GM19025 (cell line): ENCODE results near the gene MGLL.

Source experiments
- ATAC-seq: cut with Tn5 transposase; IDR thresholded peaks from one replicate; pipeline ENCODE4 v1.9.1; 2021; ENCODE audit warnings: mild to moderate bottlenecking, low read depth, moderate library complexity; ENCODE audit not compliant: unreplicated experiment

Gene MGLL

GRCh38 chr3:127815001-127815400 is 7.3 kb downstream of the MGLL start:
- ATAC-seq = no peak

- ATAC-seq = no peak
These were observed 8.0 kb downstream of the MGLL start for GRCh38 chr3:127814325-127814781.

- no peak for ATAC-seq
These were observed 10.2 kb downstream of the MGLL start for GRCh38 chr3:127812151-127812550.

- ATAC-seq = no peak
These were observed 10.6 kb downstream of the MGLL start for GRCh38 chr3:127811717-127812116.

- ATAC-seq = no peak
These were observed 12.7 kb downstream of the MGLL start for GRCh38 chr3:127809611-127810010.

GRCh38 chr3:127809211-127809610 is 13.1 kb downstream of the MGLL start:
- no peak for ATAC-seq

GRCh38 chr3:127808197-127808596 is 14.1 kb downstream of the MGLL start:
- peak; percentile 67 for ATAC-seq

- ATAC-seq = no peak
These were observed 17.1 kb downstream of the MGLL start for GRCh38 chr3:127805026-127805753.

GRCh38 chr3:127804141-127804540 is 18.2 kb downstream of the MGLL start:
- ATAC-seq = no peak

- no peak for ATAC-seq
These were observed 18.7 kb downstream of the MGLL start for GRCh38 chr3:127803619-127804018.

GRCh38 chr3:127802606-127803005 is 19.7 kb downstream of the MGLL start:
- no peak for ATAC-seq

GRCh38 chr3:127801731-127802313 is 20.5 kb downstream of the MGLL start:
- ATAC-seq = no peak

- no peak for ATAC-seq
These were observed 21.8 kb downstream of the MGLL start for GRCh38 chr3:127800508-127800907.

- no peak for ATAC-seq
These were observed 22.7 kb downstream of the MGLL start for GRCh38 chr3:127799476-127800222.

GRCh38 chr3:127798716-127799115 is 23.6 kb downstream of the MGLL start:
- no peak for ATAC-seq

- ATAC-seq = no peak
These were observed 25.5 kb downstream of the MGLL start for GRCh38 chr3:127796831-127797150.

GRCh38 chr3:127796045-127796830 is 26.1 kb downstream of the MGLL start:
- no peak for ATAC-seq

- ATAC-seq = no peak
These were observed 27.3 kb downstream of the MGLL start for GRCh38 chr3:127794972-127795371.

- no peak for ATAC-seq
These were observed 27.9 kb downstream of the MGLL start for GRCh38 chr3:127794402-127794801.

- ATAC-seq = no peak
These were observed 29.6 kb downstream of the MGLL start for GRCh38 chr3:127792541-127793292.
